ENCODE results near the gene FBXO24.

FBXO24 gene

DNA sequence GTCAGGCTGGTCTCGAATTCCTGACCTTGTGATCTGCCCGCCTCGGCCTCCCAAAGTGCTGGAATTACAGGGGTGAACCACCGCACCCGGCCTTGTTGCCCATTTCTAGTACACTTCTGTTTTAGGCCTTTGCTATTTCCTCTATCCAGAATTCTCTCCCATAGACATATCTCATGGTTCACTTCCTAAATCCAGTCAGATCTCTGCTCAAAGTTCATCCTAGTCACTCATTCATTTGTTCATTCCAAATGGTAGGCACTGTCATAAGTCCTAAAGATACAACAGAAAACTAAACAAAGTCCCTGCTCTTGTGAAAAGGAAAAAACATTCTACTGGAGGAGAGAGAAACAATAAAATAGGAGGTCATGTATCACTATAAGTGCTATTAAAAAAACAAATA, 23.8 kb downstream of the FBXO24 start:
- H3K27ac ChIP-seq, result 0 out of 2 replicates have a peak overlapping the region, but pooled peaks have one; percentile 7
- no peak for TF ChIP-seq ZFX (IDR thresholded peaks at IDR 0.05; ENCODE audit: borderline replicate concordance)
- TF ChIP-seq, protein P1, sequence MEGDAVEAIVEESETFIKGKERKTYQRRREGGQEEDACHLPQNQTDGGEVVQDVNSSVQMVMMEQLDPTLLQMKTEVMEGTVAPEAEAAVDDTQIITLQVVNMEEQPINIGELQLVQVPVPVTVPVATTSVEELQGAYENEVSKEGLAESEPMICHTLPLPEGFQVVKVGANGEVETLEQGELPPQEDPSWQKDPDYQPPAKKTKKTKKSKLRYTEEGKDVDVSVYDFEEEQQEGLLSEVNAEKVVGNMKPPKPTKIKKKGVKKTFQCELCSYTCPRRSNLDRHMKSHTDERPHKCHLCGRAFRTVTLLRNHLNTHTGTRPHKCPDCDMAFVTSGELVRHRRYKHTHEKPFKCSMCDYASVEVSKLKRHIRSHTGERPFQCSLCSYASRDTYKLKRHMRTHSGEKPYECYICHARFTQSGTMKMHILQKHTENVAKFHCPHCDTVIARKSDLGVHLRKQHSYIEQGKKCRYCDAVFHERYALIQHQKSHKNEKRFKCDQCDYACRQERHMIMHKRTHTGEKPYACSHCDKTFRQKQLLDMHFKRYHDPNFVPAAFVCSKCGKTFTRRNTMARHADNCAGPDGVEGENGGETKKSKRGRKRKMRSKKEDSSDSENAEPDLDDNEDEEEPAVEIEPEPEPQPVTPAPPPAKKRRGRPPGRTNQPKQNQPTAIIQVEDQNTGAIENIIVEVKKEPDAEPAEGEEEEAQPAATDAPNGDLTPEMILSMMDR (IDR thresholded peaks at IDR 0.05), result no peak

DNA sequence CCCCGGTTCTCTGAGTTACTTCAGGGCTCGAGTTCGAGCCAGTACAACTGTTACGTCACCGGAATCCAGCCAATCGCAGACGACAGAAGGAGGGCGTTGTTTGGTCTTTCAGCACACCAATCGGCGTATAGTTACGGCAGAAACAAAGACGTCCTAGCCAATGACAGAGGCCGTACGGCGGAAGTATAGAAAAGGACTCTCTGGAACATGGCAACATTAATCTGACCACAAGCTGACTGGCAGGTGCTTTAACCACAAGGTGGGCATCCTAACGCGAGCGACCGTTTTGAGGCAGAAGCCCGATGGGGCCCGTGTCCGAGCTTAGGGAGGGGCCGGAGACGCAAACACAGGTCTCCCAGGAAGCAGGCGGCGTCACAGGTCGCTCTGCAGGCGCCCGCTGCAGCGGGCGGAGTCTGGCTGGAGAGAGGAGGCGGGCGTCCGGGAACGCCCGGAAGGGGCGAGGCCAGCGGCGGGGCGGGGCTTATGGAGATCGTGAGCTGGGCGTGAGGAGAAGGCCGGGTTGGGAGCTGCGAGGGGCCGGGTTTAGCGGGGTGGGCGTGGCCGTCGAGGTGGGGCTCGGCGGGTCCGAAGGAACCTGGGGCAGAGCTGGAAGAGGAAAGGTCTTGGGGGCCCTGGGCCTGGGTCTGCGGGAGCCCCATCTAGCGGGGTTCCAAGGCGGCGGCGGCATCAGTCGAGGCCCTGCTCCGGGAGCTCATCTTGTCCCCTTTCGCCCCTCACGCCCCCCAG, 26.0 kb downstream of the FBXO24 start, which contains the start of gene MOSPD3:
TSS of gene MOSPD3 (plus strand) at position 558 of the 747 bp plus-strand sequence. CDS start 252 bp downstream, outside the sequence.
- peak within 1 kb of the TSS; percentile 83 for H3K27ac ChIP-seq
- TF ChIP-seq, protein P1 (IDR thresholded peaks at IDR 0.05), result no peak
- TF ChIP-seq ZFX (IDR thresholded peaks at IDR 0.05; ENCODE audit: borderline replicate concordance), result no peak

DNA sequence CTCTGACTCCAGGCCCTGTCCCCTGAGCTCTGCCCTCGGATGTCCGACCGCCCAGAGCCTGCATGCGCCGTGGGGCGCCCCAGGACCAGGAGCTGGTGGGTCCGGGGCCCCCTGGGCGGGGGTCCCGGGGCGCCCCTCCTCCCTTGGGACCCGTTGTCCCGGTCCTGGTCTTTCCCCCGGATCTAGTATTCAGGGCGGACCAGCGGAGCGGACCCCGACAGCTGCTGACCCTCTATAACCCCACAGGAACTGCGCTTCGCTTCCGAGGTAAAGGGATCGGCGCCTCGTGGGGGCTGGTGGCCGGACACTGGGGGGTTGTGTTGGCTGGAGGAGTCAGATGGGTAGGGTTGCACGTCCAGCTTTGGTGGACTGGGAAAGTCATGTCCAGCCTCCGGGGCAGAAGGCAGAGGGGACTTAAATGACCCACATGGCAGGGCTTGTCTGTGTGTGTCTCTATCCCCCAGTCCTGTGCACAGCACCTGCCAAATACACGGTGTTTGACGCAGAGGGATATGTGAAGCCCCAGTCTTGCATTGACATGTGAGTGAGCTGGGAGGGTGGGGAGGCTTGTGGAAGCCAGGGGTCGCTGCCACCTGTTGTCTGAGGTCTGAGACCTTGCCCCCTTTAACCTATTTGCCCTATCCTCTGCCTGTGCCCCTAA, 26.7 kb downstream of the FBXO24 start:
- TF ChIP-seq, protein P1 (IDR thresholded peaks at IDR 0.05), result no peak
- TF ChIP-seq ZFX (IDR thresholded peaks at IDR 0.05; ENCODE audit: borderline replicate concordance), result no peak
- peak overlapping the region; percentile 83 for H3K27ac ChIP-seq

DNA sequence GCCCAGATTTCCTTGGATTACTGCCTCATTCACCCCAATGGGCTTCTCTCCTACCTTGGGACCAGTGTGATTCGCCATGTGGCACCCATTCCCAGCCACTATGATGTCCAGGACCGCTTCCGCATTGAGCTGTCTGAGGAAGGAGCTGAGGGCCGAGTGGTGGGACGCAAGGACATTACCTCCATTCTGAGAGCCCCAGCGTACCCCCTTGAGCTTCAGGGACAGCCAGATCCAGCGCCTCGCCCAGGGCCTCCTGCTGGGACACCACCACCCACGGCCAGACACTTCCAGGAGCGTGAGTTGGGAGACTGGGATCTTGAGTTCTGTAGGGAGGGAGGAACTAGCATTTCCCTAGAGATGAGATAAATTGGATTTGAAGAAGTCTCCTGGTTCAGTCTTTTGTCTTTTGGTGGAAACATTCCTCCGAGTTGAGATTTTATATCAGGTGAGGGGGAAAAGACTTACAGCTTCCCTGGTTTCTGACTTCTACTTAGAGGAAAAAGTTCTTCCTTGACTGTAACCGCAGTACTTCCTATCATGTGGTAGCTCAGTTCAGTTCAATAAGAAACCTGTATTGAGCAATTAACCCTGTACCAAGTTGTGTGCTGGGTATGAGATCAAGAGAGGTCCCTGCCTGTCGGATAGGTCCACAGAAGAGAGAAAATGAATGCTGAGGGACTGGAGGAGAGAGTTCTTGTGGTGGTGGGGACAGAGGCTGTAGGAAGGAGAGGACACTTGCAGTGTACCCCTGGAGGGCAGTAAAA, 27.5 kb downstream of the FBXO24 start:
- no peak for TF ChIP-seq ZFX (IDR thresholded peaks at IDR 0.05; ENCODE audit: borderline replicate concordance)
- TF ChIP-seq, protein P1 (IDR thresholded peaks at IDR 0.05), result no peak
- no peak overlapping the region for H3K27ac ChIP-seq

DNA sequence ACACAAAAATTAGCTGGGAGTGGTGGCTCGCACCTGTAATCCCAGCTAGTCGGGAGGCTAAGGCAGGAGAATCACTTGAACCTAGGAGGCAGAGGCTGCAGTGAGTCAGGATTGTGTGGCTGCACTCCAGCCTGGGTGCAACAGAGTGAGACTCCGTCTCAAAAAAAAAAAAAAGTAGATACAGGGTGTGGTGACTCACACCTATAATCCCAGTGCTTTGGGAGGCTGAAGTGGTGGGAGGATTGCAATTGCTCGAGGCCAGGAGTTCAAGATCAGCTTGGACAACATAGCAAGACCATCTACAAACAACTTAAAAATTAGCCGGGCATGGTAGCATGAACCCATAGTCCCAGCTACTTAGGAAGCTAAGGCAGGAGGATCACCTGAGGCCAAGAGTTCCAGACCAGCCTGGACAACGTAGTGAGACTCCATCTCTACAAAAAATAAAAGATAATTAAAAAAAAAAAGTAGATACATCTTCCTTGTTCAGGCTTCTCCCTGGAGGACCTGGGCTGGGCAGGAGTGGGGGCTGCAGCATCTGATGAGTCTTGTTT, 28.3 kb downstream of the FBXO24 start:
- no peak for TF ChIP-seq ZFX (IDR thresholded peaks at IDR 0.05; ENCODE audit: borderline replicate concordance)
- TF ChIP-seq, protein P1 (IDR thresholded peaks at IDR 0.05), result no peak
- no peak overlapping the region for H3K27ac ChIP-seq

DNA sequence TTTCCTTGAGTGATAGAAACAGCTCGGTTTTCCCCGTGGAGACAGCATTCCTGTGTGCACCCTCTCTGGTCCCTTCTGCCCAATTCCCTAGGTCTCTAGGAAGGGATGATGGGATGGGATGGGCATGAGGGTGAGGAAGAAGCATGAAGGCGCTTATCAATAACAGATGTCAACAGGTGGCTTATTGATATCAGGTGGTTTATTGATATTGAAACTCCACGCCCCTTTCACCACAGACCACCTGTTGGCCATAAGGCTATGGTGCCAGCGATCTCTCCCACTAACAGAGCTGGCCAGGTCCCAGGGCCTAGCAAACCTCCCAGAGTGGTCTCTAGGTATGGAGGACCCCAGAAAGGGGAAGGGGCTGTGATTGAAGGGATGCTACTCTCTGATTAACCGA, 34.1 kb downstream of the FBXO24 start:
- H3K27ac ChIP-seq, result no peak overlapping the region
- TF ChIP-seq, protein P1 (IDR thresholded peaks at IDR 0.05), result no peak
- no peak for TF ChIP-seq ZFX (IDR thresholded peaks at IDR 0.05; ENCODE audit: borderline replicate concordance)

Measured in 22Rv1 (cell line).